Fibroblast of lung (primary cell): ENCODE measurements around the gene DKC1. TPM values are rescaled to one million over a fixed set of nuclear protein-coding genes. Genes with fewer than 3 reads are reported as not detected.

Experiments used
- DNase-seq, 2 donors: peaks; one replicate each; pipeline versions ENCODE4 v3.0.0 to v3.0.0-alpha.2; 2010; ENCODE audit warnings: low read depth in 2 of 2
- H2AFZ ChIP-seq: 2 replicates; pipeline ENCODE4 v1.5.1; 2012; ENCODE audit warnings: low read length, control low read depth, inconsistent platforms
- H3K27ac ChIP-seq: 2 replicates; pipeline ENCODE4 v1.5.1; 2011; ENCODE audit warnings: low read length, control low read depth; ENCODE audit not compliant: insufficient read depth
- H3K27me3 ChIP-seq: 2 replicates; pipeline ENCODE4 v1.5.1; 2011; ENCODE audit warnings: mild to moderate bottlenecking, low read length; ENCODE audit not compliant: control insufficient read depth, insufficient read depth
- H3K36me3 ChIP-seq: 2 replicates; pipeline ENCODE4 v1.5.1; 2011; ENCODE audit warnings: low read length; ENCODE audit not compliant: control insufficient read depth, insufficient read depth
- H3K4me1 ChIP-seq: 2 replicates; pipeline ENCODE4 v1.5.1; 2011; ENCODE audit warnings: low read length; ENCODE audit not compliant: control insufficient read depth, insufficient read depth; ENCODE audit errors: extremely low read depth
- H3K4me2 ChIP-seq: 2 replicates; pipeline ENCODE4 v1.5.1; 2011; ENCODE audit warnings: low read length, control low read depth; ENCODE audit not compliant: insufficient read depth; ENCODE audit errors: extremely low read depth
- H3K4me3 ChIP-seq, 4 experiments: fragments of 200-600 bp in 1 of 4; sonication (generic) in 1 of 4; replicated peaks in 1 of 4; 2 replicates each; pipeline ENCODE4 v1.5.1; 2011 to 2016; ENCODE audit warnings: low read length in 4 of 4, low read depth in 3 of 4, mild to moderate bottlenecking in 3 of 4, control low read depth in 2 of 4, inconsistent platforms in 1 of 4, mixed read lengths in 1 of 4; ENCODE audit not compliant: insufficient read depth in 1 of 4; ENCODE audit errors: control extremely low read depth in 1 of 4
- H3K79me2 ChIP-seq: 2 replicates; pipeline ENCODE4 v1.5.1; 2012; ENCODE audit warnings: mild to moderate bottlenecking, low read length, inconsistent platforms; ENCODE audit not compliant: control insufficient read depth, insufficient read depth
- H3K9ac ChIP-seq: 2 replicates; pipeline ENCODE4 v1.5.1; 2011; ENCODE audit warnings: mild to moderate bottlenecking, low read length, control low read depth; ENCODE audit not compliant: insufficient read depth
- H3K9me3 ChIP-seq: 2 replicates; pipeline ENCODE4 v1.5.1; 2012; ENCODE audit warnings: low read depth, low read length; ENCODE audit not compliant: control insufficient read depth, insufficient read depth
- H4K20me1 ChIP-seq: 2 replicates; pipeline ENCODE4 v1.5.1; 2011; ENCODE audit warnings: low read length; ENCODE audit not compliant: control insufficient read depth, insufficient read depth; ENCODE audit errors: extremely low read depth
- EZH2 ChIP-seq: IDR thresholded peaks from 2 replicates; pipeline ENCODE4 v1.5.1; 2012; ENCODE audit warnings: low read length, control low read depth, mild to moderate bottlenecking; ENCODE audit errors: missing control alignments
- polyA plus RNA-seq, 2 donors: library from polyadenylated mRNA; depleted of rRNA in 1 of 2; stranded (reverse) in 1 of 2; unstranded in 1 of 2; fragments of >200 nt; gene quantifications; 2 replicates each; pipeline ENCODE4 v1.2.1, GENCODE V29; 2011 to 2012; ENCODE audit warnings: missing spikeins in 1 of 2
- total RNA-seq: library from RNA; depleted of rRNA; stranded (reverse); fragments of >200 nt; gene quantifications from 2 replicates; pipeline ENCODE4 v1.2.1, GENCODE V29; 2014
- TF ChIP-seq, protein P1 (sequence below), 2 donors: IDR thresholded peaks in 1 of 2; conservative IDR thresholded peaks in 1 of 2; 1 replicate in 1 of 2; 2 replicates in 1 of 2; pipeline ENCODE4 v1.5.1; 2011 to 2012; ENCODE audit warnings: low read length in 2 of 2, control low read depth in 1 of 2, inconsistent platforms in 1 of 2, low read depth in 1 of 2, mild to moderate bottlenecking in 1 of 2

Gene DKC1
- total and polyA plus RNA-seq, 2 donors (not counting 1 experiment from before 2014, with no cell fraction given) = 30.2 to 42.4 TPM

DNA sequence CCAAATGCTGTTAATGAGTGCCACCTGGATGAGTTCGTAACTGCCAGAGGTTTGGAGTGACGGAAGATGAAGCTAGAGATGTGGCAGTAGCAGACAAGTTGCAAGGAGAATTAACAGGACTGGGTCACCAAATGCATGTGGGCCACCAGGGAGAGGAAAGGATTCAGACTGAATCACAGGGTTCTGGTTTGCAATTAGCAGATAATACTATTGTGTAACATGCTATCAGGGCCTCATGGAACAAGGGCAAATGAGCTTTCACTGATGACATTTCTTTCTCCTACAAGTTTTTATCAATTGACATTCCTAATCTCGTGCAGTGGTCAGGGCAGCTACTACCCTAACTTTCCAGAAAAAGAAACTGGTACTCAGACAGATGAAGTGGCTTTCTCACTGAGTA, 33.2 kb upstream of the DKC1 start:
- no peaks in the 10 kb centered on the region for H3K27me3 ChIP-seq
- no peaks in the 10 kb centered on the region for H3K36me3 ChIP-seq
- H4K20me1 ChIP-seq = no peaks in the 10 kb centered on the region
- no peak for DNase-seq
- H3K79me2 ChIP-seq = no peaks in the 10 kb centered on the region
- no peak overlapping the region for H3K4me3 ChIP-seq
- no peak overlapping the region for H2AFZ ChIP-seq
- H3K4me1 ChIP-seq = peaks cover 27% of the 10 kb centered on the region
- H3K9ac ChIP-seq = no peak overlapping the region
- no peak overlapping the region for H3K4me2 ChIP-seq
- no peak overlapping the region for H3K27ac ChIP-seq
- H3K9me3 ChIP-seq = no peaks in the 10 kb centered on the region
- TF ChIP-seq EZH2 = no peak
- TF ChIP-seq, protein P1, sequence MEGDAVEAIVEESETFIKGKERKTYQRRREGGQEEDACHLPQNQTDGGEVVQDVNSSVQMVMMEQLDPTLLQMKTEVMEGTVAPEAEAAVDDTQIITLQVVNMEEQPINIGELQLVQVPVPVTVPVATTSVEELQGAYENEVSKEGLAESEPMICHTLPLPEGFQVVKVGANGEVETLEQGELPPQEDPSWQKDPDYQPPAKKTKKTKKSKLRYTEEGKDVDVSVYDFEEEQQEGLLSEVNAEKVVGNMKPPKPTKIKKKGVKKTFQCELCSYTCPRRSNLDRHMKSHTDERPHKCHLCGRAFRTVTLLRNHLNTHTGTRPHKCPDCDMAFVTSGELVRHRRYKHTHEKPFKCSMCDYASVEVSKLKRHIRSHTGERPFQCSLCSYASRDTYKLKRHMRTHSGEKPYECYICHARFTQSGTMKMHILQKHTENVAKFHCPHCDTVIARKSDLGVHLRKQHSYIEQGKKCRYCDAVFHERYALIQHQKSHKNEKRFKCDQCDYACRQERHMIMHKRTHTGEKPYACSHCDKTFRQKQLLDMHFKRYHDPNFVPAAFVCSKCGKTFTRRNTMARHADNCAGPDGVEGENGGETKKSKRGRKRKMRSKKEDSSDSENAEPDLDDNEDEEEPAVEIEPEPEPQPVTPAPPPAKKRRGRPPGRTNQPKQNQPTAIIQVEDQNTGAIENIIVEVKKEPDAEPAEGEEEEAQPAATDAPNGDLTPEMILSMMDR (conservative IDR thresholded peaks at IDR 0.05 in 1 of 2, IDR thresholded peaks at IDR 0.05 in 1 of 2; ENCODE audit: low read depth in 1 of 2, low read length in 2 of 2) = no peak

DNA sequence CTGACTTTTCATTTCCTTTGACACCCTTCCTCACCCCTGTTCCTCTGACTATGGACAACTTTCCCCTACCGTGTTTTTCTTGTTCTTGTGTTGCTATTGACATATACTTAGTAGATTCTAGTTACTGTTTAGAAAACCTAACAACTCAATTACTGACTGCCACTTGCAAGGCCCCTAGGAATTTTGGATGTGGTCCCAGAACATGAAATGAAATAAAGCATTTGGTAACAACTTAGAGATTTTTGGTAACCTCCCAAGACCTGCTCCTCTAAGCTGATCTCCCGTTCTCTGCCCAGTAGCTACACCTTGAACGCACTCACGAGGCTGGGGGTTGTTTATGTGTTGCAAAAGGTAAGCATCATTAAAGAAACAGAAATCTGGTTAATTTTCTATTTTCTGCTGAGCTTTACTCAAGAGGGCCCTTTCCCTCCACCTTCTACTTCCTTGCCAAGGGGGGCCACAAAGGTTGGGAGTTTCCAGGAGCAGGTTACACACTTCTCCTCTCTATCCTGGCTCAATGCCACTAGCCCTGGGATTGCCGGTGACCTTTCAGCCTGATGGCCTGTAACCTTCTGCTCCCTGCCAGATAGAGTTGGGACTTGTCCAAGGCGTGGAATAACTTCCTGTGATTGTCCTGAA, 32.3 kb upstream of the DKC1 start:
- H2AFZ ChIP-seq = no peak overlapping the region
- H3K27ac ChIP-seq = peak overlapping the region; percentile 34
- no peaks in the 10 kb centered on the region for H3K27me3 ChIP-seq
- H3K4me2 ChIP-seq = peak overlapping the region; percentile 23
- no peak overlapping the region for H3K4me3 ChIP-seq
- H4K20me1 ChIP-seq = no peaks in the 10 kb centered on the region
- no peak for TF ChIP-seq EZH2
- TF ChIP-seq, protein P1 (conservative IDR thresholded peaks at IDR 0.05 in 1 of 2, IDR thresholded peaks at IDR 0.05 in 1 of 2; ENCODE audit: low read depth in 1 of 2, low read length in 2 of 2) = no peak
- H3K9me3 ChIP-seq = no peaks in the 10 kb centered on the region
- H3K9ac ChIP-seq = no peak overlapping the region
- H3K36me3 ChIP-seq = no peaks in the 10 kb centered on the region
- no peaks in the 10 kb centered on the region for H3K79me2 ChIP-seq
- peaks cover 32% of the 10 kb centered on the region for H3K4me1 ChIP-seq
- DNase-seq = peak; percentile 81 to 88

DNA sequence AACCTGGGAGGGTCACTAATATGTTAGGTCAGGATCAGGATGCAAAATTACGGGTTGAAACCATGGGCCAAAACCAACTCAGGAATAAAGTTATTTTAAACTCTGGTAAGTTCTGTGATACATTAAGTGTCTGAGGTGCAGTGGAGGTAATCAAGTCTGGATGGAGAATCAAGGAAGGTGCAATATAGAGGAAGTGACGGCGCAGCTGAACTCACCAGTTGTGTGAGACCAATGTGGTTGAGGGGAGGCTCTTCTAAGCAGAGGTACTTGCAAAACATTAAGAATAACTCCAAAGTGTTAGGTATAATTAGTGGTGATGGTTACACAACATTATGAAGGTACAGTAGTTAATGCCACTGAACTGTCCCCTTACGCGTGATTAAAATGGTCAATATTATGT, 31.5 kb upstream of the DKC1 start:
- Histone ChIP-seq H3K9ac (no peak overlapping the region), H3K27ac (no peak overlapping the region), H3K4me2 (no peak overlapping the region), H4K20me1 (no peaks in the 10 kb centered on the region), H3K4me1 (peaks cover 36% of the 10 kb centered on the region), H3K4me3 (no peak overlapping the region), H3K36me3 (no peaks in the 10 kb centered on the region), H3K27me3 (no peaks in the 10 kb centered on the region), H3K79me2 (no peaks in the 10 kb centered on the region), H3K9me3 (no peaks in the 10 kb centered on the region), H2AFZ (no peak overlapping the region)
- DNase-seq = no peak
- no peak for TF ChIP-seq EZH2
- TF ChIP-seq, protein P1 (conservative IDR thresholded peaks at IDR 0.05 in 1 of 2, IDR thresholded peaks at IDR 0.05 in 1 of 2; ENCODE audit: low read depth in 1 of 2, low read length in 2 of 2) = no peak
